ENCODE measurements around the gene SIRT5.

The SIRT5 gene

GRCh38 chr6:13574571-13575376 is at the start of gene SIRT5:
TSS of gene SIRT5 (plus strand) at chr6:13574601. CDS start at chr6:13584111, 9,510 bp downstream.
- TF ChIP-seq, protein P1, sequence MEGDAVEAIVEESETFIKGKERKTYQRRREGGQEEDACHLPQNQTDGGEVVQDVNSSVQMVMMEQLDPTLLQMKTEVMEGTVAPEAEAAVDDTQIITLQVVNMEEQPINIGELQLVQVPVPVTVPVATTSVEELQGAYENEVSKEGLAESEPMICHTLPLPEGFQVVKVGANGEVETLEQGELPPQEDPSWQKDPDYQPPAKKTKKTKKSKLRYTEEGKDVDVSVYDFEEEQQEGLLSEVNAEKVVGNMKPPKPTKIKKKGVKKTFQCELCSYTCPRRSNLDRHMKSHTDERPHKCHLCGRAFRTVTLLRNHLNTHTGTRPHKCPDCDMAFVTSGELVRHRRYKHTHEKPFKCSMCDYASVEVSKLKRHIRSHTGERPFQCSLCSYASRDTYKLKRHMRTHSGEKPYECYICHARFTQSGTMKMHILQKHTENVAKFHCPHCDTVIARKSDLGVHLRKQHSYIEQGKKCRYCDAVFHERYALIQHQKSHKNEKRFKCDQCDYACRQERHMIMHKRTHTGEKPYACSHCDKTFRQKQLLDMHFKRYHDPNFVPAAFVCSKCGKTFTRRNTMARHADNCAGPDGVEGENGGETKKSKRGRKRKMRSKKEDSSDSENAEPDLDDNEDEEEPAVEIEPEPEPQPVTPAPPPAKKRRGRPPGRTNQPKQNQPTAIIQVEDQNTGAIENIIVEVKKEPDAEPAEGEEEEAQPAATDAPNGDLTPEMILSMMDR (IDR thresholded peaks at IDR 0.05): no peak
- Histone ChIP-seq H3K9me3 (no peaks in the 10 kb centered on the region), H3K4me1 (ENCODE audit: control insufficient read depth in 1 of 2, insufficient read depth in 1 of 2, low read depth in 1 of 2, low read length in 1 of 2) (peaks cover 31 to 32% of the 10 kb centered on the region in 2 experiments), H3K4me3 (ENCODE audit: low read depth in 1 of 2, low read length in 1 of 2) (peak within 1 kb of the TSS; percentile 95 to 98), H3K27me3 (no peaks in the 10 kb centered on the region), H3K36me3 (no peaks in the 10 kb centered on the region), H3K27ac (peak within 1 kb of the TSS; percentile 93)

DNA sequence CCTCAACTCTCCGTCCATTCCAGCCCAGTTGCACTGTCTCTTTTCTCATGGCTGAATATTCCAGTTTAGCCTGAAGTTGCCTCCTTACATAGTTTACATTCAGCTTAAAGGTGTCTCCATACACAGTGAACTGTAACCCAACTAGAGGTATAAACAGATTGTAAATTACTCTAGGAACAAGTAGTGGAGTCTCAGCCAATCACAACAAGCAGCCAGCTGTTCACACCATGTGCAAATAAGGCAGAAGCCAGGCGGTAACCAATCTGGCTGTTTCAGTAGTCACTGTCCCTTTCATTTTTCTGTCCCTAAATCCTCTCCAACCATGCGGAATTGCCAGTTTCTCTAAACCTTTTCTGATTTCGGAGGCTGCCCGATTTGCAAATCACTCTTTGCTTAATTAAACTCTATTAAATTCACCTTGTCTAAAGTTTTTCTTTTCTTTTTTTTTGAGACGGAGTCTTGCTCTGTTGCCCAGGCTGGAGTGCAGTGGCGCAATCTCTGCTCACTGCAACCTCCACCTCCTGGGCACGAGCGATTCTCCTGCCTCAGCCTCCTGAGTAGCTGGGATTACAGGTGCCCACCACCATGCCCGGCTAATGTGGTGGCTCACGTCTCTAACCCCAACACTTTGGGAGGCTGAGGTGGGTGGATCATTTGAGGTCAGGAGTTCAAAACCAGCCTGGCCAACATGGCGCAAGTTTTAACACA is 49.4 kb upstream of the SIRT5 start:
- H3K27ac ChIP-seq: no peak overlapping the region
- H3K9me3 ChIP-seq: no peaks in the 10 kb centered on the region
- H3K4me3 ChIP-seq (ENCODE audit: low read depth in 1 of 2, low read length in 1 of 2): no peak overlapping the region
- H3K36me3 ChIP-seq: no peaks in the 10 kb centered on the region
- H3K27me3 ChIP-seq: no peaks in the 10 kb centered on the region
- TF ChIP-seq, protein P1 (IDR thresholded peaks at IDR 0.05): no peak
- peaks cover 12 to 19% of the 10 kb centered on the region in 2 experiments for H3K4me1 ChIP-seq (ENCODE audit: control insufficient read depth in 1 of 2, insufficient read depth in 1 of 2, low read depth in 1 of 2, low read length in 1 of 2)

GRCh38 chr6:13526357-13526726 is 48.1 kb upstream of the SIRT5 start:
- Histone ChIP-seq H3K9me3 (no peaks in the 10 kb centered on the region), H3K4me3 (ENCODE audit: low read depth in 1 of 2, low read length in 1 of 2) (no peak overlapping the region), H3K27me3 (no peaks in the 10 kb centered on the region), H3K36me3 (no peaks in the 10 kb centered on the region), H3K27ac (peak overlapping the region; percentile 46), H3K4me1 (ENCODE audit: control insufficient read depth in 1 of 2, insufficient read depth in 1 of 2, low read depth in 1 of 2, low read length in 1 of 2) (peaks cover 12 to 19% of the 10 kb centered on the region in 2 experiments)
- TF ChIP-seq, protein P1 (IDR thresholded peaks at IDR 0.05): no peak

DNA sequence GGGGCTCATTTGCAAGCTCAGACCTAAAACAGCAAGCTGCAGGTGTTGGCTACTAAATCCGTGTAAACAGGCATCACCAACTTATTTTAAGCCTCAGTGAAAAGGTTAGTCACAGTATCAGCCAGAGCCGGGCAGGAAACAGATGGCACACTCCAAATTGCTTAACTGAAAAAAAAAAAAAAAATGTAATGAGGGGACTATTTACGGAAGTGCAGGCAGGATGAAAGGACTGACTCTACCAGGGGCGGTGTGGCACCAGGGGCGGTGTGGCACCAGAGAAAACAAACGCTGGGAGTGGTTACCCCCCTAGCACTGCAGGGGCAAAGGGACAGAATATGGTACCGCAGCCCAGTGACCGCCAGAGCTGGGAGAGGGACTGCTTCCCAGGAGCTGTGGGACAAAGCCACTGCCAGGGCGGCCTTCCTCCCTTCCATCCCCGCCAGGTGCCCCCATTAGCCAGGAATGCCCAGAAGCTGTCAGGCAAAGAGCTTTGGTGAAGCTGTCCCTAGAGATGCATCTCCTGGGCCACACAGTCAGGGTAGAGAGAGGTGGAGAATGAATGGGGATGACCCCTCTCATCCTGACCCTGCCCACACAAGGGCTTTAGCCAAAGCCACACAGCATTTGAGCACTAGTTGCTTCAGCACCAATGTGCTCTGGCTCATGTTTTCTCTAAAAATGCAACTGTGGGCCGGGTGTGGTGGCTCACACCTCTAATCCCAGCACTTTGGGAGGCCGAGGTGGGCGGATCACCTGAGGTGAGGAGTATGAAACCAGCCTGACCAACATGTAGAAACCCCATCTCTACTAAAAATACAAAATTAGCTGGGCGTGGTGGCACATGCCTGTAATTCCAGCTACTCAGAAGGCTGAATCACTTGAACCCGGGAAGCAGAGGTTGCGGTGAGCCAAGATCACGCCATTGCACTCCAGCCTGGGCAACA is 47.4 kb upstream of the SIRT5 start:
- Histone ChIP-seq H3K27me3 (no peaks in the 10 kb centered on the region), H3K4me3 (ENCODE audit: low read depth in 1 of 2, low read length in 1 of 2) (no peak overlapping the region), H3K9me3 (no peaks in the 10 kb centered on the region), H3K27ac (peak overlapping the region; percentile 46), H3K4me1 (ENCODE audit: control insufficient read depth in 1 of 2, insufficient read depth in 1 of 2, low read depth in 1 of 2, low read length in 1 of 2) (peaks cover 12 to 19% of the 10 kb centered on the region in 2 experiments), H3K36me3 (no peaks in the 10 kb centered on the region)
- TF ChIP-seq, protein P1 (IDR thresholded peaks at IDR 0.05): no peak

- no peaks in the 10 kb centered on the region for H3K27me3 ChIP-seq
- no peak overlapping the region for H3K27ac ChIP-seq
- TF ChIP-seq, protein P1 (IDR thresholded peaks at IDR 0.05): no peak
- no peak overlapping the region for H3K4me3 ChIP-seq (ENCODE audit: low read depth in 1 of 2, low read length in 1 of 2)
- no peaks in the 10 kb centered on the region for H3K36me3 ChIP-seq
- H3K9me3 ChIP-seq: no peaks in the 10 kb centered on the region
- H3K4me1 ChIP-seq (ENCODE audit: control insufficient read depth in 1 of 2, insufficient read depth in 1 of 2, low read depth in 1 of 2, low read length in 1 of 2): peaks cover 12 to 19% of the 10 kb centered on the region in 2 experiments
These were observed 46.7 kb upstream of the SIRT5 start for GRCh38 chr6:13527671-13528056.

All from neutrophil (primary cell).